ENCODE measurements around the gene TXNRD3.

The TXNRD3 gene

GRCh38 chr3:126671521-126671920 lies 16.6 kb upstream of the TXNRD3 start:
- DNase-seq, result no peak

GRCh38 chr3:126668450-126669401 lies 13.8 kb upstream of the TXNRD3 start:
- DNase-seq, result no peak

GRCh38 chr3:126667631-126668449 lies 12.9 kb upstream of the TXNRD3 start:
- no peak for DNase-seq

- no peak for DNase-seq
Measured at GRCh38 chr3:126666658-126667528, 12.0 kb upstream of the TXNRD3 start.

- DNase-seq, result no peak
Measured at GRCh38 chr3:126665959-126666657, 11.2 kb upstream of the TXNRD3 start.

- DNase-seq, result no peak
Measured at GRCh38 chr3:126665221-126665936, 10.5 kb upstream of the TXNRD3 start.

- no peak for DNase-seq
Measured at GRCh38 chr3:126664591-126665214, 9.8 kb upstream of the TXNRD3 start.

- no peak for DNase-seq
Measured at GRCh38 chr3:126663750-126664149, 8.8 kb upstream of the TXNRD3 start.

- no peak for DNase-seq
Measured at GRCh38 chr3:126663257-126663656, 8.3 kb upstream of the TXNRD3 start.

GRCh38 chr3:126661532-126662364 lies 6.8 kb upstream of the TXNRD3 start:
- no peak for DNase-seq

- no peak for DNase-seq
Measured at GRCh38 chr3:126659915-126660886, 5.3 kb upstream of the TXNRD3 start.

- DNase-seq, result no peak
Measured at GRCh38 chr3:126658584-126658983, 3.7 kb upstream of the TXNRD3 start.

- no peak for DNase-seq
Measured at GRCh38 chr3:126657901-126658300, 3.0 kb upstream of the TXNRD3 start.

GRCh38 chr3:126656371-126657134 lies 1.6 kb upstream of the TXNRD3 start:
- no peak for DNase-seq

GRCh38 chr3:126655887-126656286 lies 963 bp upstream of the TXNRD3 start:
- DNase-seq, result no peak

- no peak for DNase-seq
Measured at GRCh38 chr3:126649556-126650092, 5.3 kb downstream of the TXNRD3 start.

- DNase-seq, result no peak
Measured at GRCh38 chr3:126646674-126647073, 8.2 kb downstream of the TXNRD3 start.

- no peak for DNase-seq
Measured at GRCh38 chr3:126644615-126645014, 10.3 kb downstream of the TXNRD3 start.

Measured in NCI-H2081 (cell line).